Heart left ventricle (tissue), 16 donors: Measurements from ENCODE around the gene PRDM13. TPM values are rescaled to one million over a fixed set of nuclear protein-coding genes. Genes with fewer than 3 reads are reported as not detected.

Experiments
- ATAC-seq, 4 donors: fragments of 200-7000 bp; cut with Tn5 transposase; one replicate each; pipeline ENCODE4 v1.9.1; 2020 to 2022; ENCODE audit warnings: moderate library complexity in 4 of 4, mild to moderate bottlenecking in 3 of 4, moderate number of reproducible peaks in 1 of 4
- DNase-seq, 5 donors: peaks; one replicate each; pipeline ENCODE4 v3.0.0-alpha.2; 2020
- H3K27ac ChIP-seq, 12 donors: fragments of 200-600 bp; sonication (generic) in 4 of 12; one replicate each; pipeline versions ENCODE4 v1.5.0 to v1.8.0; 2016 to 2022; ENCODE audit warnings: mild to moderate bottlenecking in 2 of 12
- H3K27me3 ChIP-seq, 9 donors: fragments of 200-600 bp; sonication (generic) in 2 of 9; one replicate each; pipeline versions ENCODE4 v1.5.1 to v1.8.0; 2016 to 2022; ENCODE audit warnings: mild to moderate bottlenecking in 3 of 9
- H3K36me3 ChIP-seq, 9 donors: fragments of 200-600 bp; sonication (generic) in 2 of 9; one replicate each; pipeline versions ENCODE4 v1.5.0 to v1.8.0; 2018 to 2022; ENCODE audit warnings: mild to moderate bottlenecking in 2 of 9
- H3K4me1 ChIP-seq, 12 donors: fragments of 200-600 bp; sonication (generic) in 4 of 12; one replicate each; pipeline versions ENCODE4 v1.5.0 to v1.8.0; 2016 to 2022; ENCODE audit warnings: mild to moderate bottlenecking in 3 of 12
- H3K4me3 ChIP-seq, 12 donors: fragments of 200-600 bp; sonication (generic) in 4 of 12; one replicate each; pipeline versions ENCODE4 v1.5.0 to v1.8.0; 2017 to 2022; ENCODE audit warnings: mild to moderate bottlenecking in 9 of 12, moderate library complexity in 4 of 12
- H3K9me3 ChIP-seq, 12 donors: fragments of 200-600 bp; sonication (generic) in 4 of 12; one replicate each; pipeline versions ENCODE4 v1.5.0 to v1.8.0; 2016 to 2022; ENCODE audit warnings: mild to moderate bottlenecking in 1 of 12
- POLR2A ChIP-seq, 2 donors: fragments of 450-650 bp; IDR thresholded peaks; one replicate each; pipeline ENCODE4 v1.6.1; 2017; ENCODE audit warnings: antibody characterized with exemption in 2 of 2, mild to moderate bottlenecking in 2 of 2, moderate library complexity in 2 of 2
- WGBS, 4 donors: extraction: QIAGEN DNeasy Blood & Tissue Kit in 2 of 4; methylation state at CpG; one replicate each; pipeline versions ENCODE4 v1.1.5 to v1.1.7; 2013 to 2018; 5-methylcytosine and 5-hydroxymethylcytosine counted together
- intact Hi-C, 10 donors: fragments of 100-400 bp; cut with DNase I; formaldehyde crosslinking; loops; one replicate each; pipeline versions ENCODE4 v1.11.1 to v1.14.2; 2022
- long read RNA-seq, 3 donors: library from polyadenylated mRNA; unstranded; transcript quantifications; one replicate each; pipeline ENCODE4 v2.0.0, GENCODE V29; 2020 to 2021
- polyA plus RNA-seq, 2 donors: library from polyadenylated mRNA; stranded (reverse); fragments of 200-250 nt; gene quantifications; one replicate each; pipeline ENCODE4 v1.2.3, GENCODE V29; 2013
- total RNA-seq, 9 donors: library from RNA; depleted of rRNA in 2 of 9; stranded (reverse); fragments of >200 nt in 2 of 9; fragmentation: NEBNext Ultra II Directional in 3 of 9; extraction: Animal tissue kit (Norgen Biotek cat#: 25700) in 3 of 9; gene quantifications; one replicate each; pipeline versions ENCODE4 v1.1.0 to v1.2.4, GENCODE V29; 2016 to 2023
- TF ChIP-seq, protein P1 (sequence below), 12 donors: fragments of 200-600 bp; sonication (generic) in 4 of 12; IDR thresholded peaks; one replicate each; pipeline versions ENCODE4 v1.5.0 to v1.8.0; 2018 to 2022; ENCODE audit warnings: antibody characterized with exemption in 12 of 12, mild to moderate bottlenecking in 5 of 12
- donor health status: ischemic (EF 13 %, LVEDD 7.1; RV severe dilation, severe dysfunction).
- donor health status: healthy with polysubstance abuse.
- donor health status: DM: no; HTN: yes; CAD: no.
- donor health status: DM: no; HTN: no; CAD: no.
- donor health status: ischemic (EF 25% LVEDD 6.9; RV normal size, moderate dysfunction).
- donor health status: ischemic (EF 25% LVEDD 5.7; RV mildly dilated, moderate dysfunction).
- donor health status: healthy.
- donor health status: DM: yes; HTN: yes; CAD: no.
- donor health status: ischemic (EF 35%, LVEDD 5.7; RV mildly dilated, moderate dysfunction).
- donor health status: nonischemic (EF 11% LVEDD 7.7; RV severe dilation, severe dysfunction).
- donor health status: DM: yes; HTN: yes; CAD: no.
- donor health status: PGD.
- donor health status: ischemic (EF 29% LVEDD 5.4; RV normal size, mild dysfunction).
- donor health status: nonischemic (EF 23%, LVEDD 6.1; RV moderate dilation, normal function).

PRDM13 gene
- total RNA-seq = not detected
- not detected for polyA plus RNA-seq
- long read RNA-seq, donor 1 = 0 reads
- long read RNA-seq, donor 2 = 0 reads
- long read RNA-seq, donor 3 = 0 reads

DNA sequence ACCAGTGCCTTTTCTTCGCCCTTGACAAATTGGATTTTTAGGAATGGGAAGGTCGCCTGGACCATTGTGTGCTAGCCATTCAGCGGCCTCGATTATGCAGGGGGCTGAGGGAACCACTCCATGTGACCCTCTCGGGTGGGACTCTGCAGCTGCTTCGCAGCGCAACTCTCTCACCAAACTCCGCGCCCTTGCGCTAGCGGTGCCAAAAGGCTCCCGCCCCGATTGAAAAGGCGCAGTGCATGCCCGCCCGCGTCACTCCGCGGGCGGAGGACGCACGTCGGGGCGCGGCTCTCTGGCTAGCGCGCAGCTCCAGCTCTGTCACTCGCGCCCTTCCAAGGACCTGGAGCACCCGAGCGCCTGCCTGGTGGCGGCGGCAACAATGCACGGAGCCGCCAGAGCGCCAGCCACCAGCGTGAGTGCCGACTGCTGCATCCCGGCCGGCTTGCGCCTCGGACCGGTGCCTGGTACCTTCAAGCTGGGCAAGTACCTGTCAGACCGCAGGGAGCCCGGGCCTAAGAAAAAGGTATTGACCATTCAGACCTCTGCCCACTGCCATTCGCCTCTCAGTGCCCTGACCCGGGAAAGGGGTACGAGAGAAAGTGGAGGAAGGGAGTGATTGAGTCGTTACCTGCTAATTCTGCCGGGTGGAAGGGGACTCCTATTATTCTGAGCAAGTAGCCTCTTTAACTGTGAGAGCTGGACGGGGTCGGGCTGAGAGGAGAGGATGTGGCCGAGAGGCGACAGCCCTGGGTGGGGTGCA, at the start of gene PRDM13:
PRDM13 (plus strand) TSS at position 178 of the 760 bp plus-strand sequence; CDS start at position 380, 202 bp downstream.
- Histone ChIP-seq H3K4me3 (no peak within 1 kb of the TSS), H3K27me3 (peaks cover 69 to 100% (median 99%) of the 10 kb centered on the region in 9 donors), H3K36me3 (no peaks in the 10 kb centered on the region), H3K9me3 (no peaks in the 10 kb centered on the region), H3K4me1 (peaks cover 5 to 42% (median 18%) of the 10 kb centered on the region in 12 donors), H3K27ac (no peak within 1 kb of the TSS)
- TF ChIP-seq, protein P1, sequence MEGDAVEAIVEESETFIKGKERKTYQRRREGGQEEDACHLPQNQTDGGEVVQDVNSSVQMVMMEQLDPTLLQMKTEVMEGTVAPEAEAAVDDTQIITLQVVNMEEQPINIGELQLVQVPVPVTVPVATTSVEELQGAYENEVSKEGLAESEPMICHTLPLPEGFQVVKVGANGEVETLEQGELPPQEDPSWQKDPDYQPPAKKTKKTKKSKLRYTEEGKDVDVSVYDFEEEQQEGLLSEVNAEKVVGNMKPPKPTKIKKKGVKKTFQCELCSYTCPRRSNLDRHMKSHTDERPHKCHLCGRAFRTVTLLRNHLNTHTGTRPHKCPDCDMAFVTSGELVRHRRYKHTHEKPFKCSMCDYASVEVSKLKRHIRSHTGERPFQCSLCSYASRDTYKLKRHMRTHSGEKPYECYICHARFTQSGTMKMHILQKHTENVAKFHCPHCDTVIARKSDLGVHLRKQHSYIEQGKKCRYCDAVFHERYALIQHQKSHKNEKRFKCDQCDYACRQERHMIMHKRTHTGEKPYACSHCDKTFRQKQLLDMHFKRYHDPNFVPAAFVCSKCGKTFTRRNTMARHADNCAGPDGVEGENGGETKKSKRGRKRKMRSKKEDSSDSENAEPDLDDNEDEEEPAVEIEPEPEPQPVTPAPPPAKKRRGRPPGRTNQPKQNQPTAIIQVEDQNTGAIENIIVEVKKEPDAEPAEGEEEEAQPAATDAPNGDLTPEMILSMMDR (IDR thresholded peaks at IDR 0.05) = no peak
- no peak for TF ChIP-seq POLR2A (IDR thresholded peaks at IDR 0.05)
- intact Hi-C loops = no loop called here
- 2 to 5% (median 3%) methylated on average over 38 to 54 of the region's 54 CpGs for WGBS, 4 donors
- ATAC-seq = no peak
- no peak for DNase-seq

DNA sequence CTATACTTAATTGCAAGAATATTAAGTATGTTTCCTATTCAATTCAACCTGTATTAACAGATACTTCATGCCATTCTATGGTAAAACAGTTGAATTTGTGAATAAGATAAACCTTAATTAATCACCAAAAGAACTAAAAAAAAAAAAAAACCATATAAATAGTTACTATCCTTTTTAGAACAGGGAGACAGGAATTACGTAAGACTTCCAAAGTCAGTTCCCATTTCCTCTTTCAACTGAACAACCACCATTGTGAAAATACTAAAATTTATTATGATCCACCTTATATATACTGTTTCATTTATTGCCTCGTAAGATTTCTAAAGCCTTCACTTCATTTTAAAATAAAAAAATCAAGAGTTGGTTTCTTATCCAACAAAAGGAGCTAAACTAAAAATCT, 47.6 kb upstream of the PRDM13 start:
- no peak for DNase-seq
- 79 to 87% (median 80%) methylated on average over 2 of the region's 2 CpGs for WGBS, 4 donors
- Histone ChIP-seq H3K27ac (no peak overlapping the region), H3K36me3 (peaks cover 0 to 71% (median 49%) of the 10 kb centered on the region in 9 donors), H3K4me1 (peaks cover 0 to 15% (median 8%) of the 10 kb centered on the region in 12 donors), H3K4me3 (no peak overlapping the region), H3K9me3 (peaks cover 0 to 11% (median 0%) of the 10 kb centered on the region in 12 donors), H3K27me3 (no peaks in the 10 kb centered on the region)
- ATAC-seq = no peak
- intact Hi-C loops = no loop called here
- TF ChIP-seq, protein P1 (IDR thresholded peaks at IDR 0.05) = no peak
- TF ChIP-seq POLR2A (IDR thresholded peaks at IDR 0.05) = no peak

DNA sequence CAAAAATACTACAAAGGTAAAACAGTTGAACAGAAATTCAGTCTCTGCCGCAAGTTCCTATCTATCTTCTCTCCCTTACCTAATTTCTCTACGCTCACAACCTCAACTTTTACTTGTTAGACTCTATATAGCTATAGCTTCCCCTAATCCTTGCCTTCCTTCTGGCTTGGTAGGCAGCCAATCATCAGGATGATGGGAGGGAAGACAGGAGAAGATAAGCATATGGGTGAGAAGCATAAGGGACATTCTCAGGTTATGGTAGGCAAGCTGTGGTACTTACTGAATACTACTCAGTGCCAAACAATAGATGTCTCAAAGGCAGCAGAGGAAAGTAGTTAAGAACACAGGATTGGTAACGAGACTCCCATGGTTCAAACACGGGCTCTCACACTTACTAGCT, 46.0 kb upstream of the PRDM13 start:
- Histone ChIP-seq H3K27ac (no peak overlapping the region), H3K27me3 (no peaks in the 10 kb centered on the region), H3K9me3 (no peaks in the 10 kb centered on the region), H3K4me3 (no peak overlapping the region), H3K36me3 (peaks cover 0 to 55% (median 34%) of the 10 kb centered on the region in 9 donors), H3K4me1 (peaks cover 0 to 20% (median 9%) of the 10 kb centered on the region in 12 donors)
- TF ChIP-seq, protein P1 (IDR thresholded peaks at IDR 0.05) = no peak
- no peak for TF ChIP-seq POLR2A (IDR thresholded peaks at IDR 0.05)
- WGBS, 4 donors = 96 to 99% (median 97%) methylated on average over 4 of the region's 4 CpGs
- intact Hi-C loops = loop anchor here in 2 of 10 donors (10.0 kb wide), 2 partner anchors 46 to 136 kb away; partner anchors contain the start of genes PNISR (in 1 of the 2) and USP45 (in 1 of the 2)
- DNase-seq (no peak), ATAC-seq (no peak)

DNA sequence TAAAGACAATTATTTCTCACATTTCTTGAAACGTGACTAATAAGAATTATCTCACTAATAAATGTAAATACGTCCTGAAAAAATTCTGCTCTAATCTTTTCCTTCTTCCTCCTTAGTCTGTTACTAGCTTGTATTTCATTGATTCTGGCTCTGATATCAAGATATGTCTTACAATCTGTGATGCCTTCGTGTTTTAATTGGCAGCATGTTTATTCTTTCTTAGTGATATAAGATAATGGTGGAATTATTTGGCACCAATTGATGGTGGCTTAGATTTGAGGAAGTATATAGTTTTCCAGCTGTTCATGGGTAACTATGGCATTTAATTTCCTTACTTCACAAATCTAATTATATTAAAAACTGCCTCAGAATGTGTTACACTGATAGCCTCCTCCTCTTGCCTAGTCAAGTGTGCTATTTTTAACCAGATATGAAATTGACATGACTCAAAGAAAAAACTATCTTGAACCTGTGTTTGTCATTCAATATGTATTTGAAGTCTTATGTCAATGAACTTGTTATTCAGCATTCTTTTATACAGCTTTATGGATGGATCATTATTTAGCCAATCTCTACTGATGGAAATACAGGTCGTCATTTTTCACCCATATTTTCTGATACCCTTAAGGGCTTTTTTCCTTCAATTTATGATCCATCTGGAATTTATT, 43.4 kb upstream of the PRDM13 start:
- intact Hi-C loops = loop anchor here in 3 of 10 donors (2.0 to 10.0 kb wide), 3 partner anchors 38 to 138 kb away; partner anchors contain the start of genes PNISR (in 1 of the 3) and USP45 (in 1 of the 3)
- peaks cover 0 to 44% (median 23%) of the 10 kb centered on the region in 12 donors for H3K4me1 ChIP-seq
- TF ChIP-seq POLR2A (IDR thresholded peaks at IDR 0.05) = no peak
- TF ChIP-seq, protein P1 (IDR thresholded peaks at IDR 0.05) = no peak
- ATAC-seq = no peak
- peak overlapping the region in 1 of 12 donors; percentile 7 for H3K27ac ChIP-seq
- peaks cover 0 to 30% (median 10%) of the 10 kb centered on the region in 9 donors for H3K36me3 ChIP-seq
- no peak for DNase-seq
- 40 to 64% (median 56%) methylated on average over 4 of the region's 4 CpGs for WGBS, 4 donors
- H3K9me3 ChIP-seq = no peaks in the 10 kb centered on the region
- H3K4me3 ChIP-seq = no peak overlapping the region
- no peaks in the 10 kb centered on the region for H3K27me3 ChIP-seq
